ENCODE results near the gene LRRTM3.

DNA sequence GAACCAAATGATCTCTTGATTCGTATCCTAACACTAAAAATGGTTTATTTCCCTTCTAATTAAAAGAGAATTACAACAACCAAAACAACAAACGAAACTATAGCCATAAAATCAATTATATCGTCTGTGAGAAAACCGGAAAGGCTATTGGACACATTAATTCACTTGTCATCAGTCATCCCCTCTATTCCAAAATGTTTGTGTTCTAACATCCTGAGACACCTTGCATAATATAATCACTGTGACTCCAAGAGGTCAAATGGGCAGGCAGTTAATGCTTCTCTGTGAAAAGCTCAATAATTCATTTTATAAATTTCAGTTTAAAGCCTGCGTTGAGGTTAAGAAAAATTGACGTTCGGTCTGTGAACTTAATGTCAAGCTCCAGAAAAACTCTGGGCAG lies 463 bp upstream of the LRRTM3 start:
- TF ChIP-seq EZH2 (IDR thresholded peaks at IDR 0.05; ENCODE audit: insufficient read depth, poor library complexity, severe bottlenecking) (no peak), EZH2phosphoT487 (IDR thresholded peaks at IDR 0.05; ENCODE audit: insufficient read depth, low read depth) (no peak)

All from GM23248 (cell line).